OCI-LY7 (cell line): ENCODE results near the gene LTBP2.

ENCODE experiments used
- CTCF ChIP-seq: fragments of 200-600 bp; sonication (generic); conservative IDR thresholded peaks from 2 replicates; pipeline ENCODE4 v1.5.1; 2014; ENCODE audit warnings: mild to moderate bottlenecking, antibody characterized with exemption, low read length, moderate library complexity, mixed read lengths
- EZH2phosphoT487 ChIP-seq: fragments of 200-600 bp; sonication (generic); IDR thresholded peaks from 2 replicates; pipeline ENCODE4 v1.6.1; 2018; ENCODE audit warnings: low read depth, borderline replicate concordance, mild to moderate bottlenecking, mixed run types, antibody characterized with exemption, low read length, moderate library complexity, mixed read lengths

GRCh38 chr14:74483321-74483720 lies 128.7 kb downstream of the LTBP2 start:
- no peak for TF ChIP-seq CTCF
- TF ChIP-seq EZH2phosphoT487, result no peak
